GM13976 (cell line): ENCODE results near the gene NDUFAF8.

Experiments
- DNase-seq: peaks from one replicate; pipeline ENCODE4 v3.0.0; 2012; ENCODE audit warnings: low spot score
- in situ Hi-C: fragments of 300-500 bp; cut with MboI; formaldehyde crosslinking; loops from one replicate; pipeline ENCODE4 v1.12.0; 2022; ENCODE audit warnings: low sequenced_read_pairs, mixed read lengths, inconsistent platforms; ENCODE audit not compliant: unreplicated experiment
- TF ChIP-seq, protein P1 (sequence below): IDR thresholded peaks from 2 replicates; pipeline ENCODE4 v1.5.1; 2012; ENCODE audit warnings: borderline replicate concordance, mild to moderate bottlenecking; ENCODE audit not compliant: insufficient read depth; ENCODE audit errors: extremely low read depth, missing control alignments, control extremely low read depth

NDUFAF8 gene

DNA sequence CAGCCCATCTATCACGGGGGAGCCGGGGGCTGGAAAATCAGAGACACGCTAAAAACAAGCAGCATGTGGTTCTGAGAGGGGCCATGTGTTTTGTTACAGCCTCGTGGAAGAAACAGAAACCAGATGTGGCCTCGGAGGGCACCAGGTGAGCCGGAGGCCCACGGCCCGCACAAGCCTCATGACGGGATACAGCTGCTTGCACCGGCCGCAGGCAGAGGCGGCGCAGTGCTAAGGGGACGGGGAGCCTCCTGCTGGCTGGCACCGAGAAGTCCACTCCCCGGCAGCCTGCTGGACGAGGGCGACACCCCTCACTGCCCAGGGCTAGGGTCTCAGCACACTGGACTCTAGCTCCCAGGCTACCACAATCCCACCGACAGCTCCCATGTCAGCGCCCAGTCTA, 19.2 kb downstream of the NDUFAF8 start:
- TF ChIP-seq, protein P1, sequence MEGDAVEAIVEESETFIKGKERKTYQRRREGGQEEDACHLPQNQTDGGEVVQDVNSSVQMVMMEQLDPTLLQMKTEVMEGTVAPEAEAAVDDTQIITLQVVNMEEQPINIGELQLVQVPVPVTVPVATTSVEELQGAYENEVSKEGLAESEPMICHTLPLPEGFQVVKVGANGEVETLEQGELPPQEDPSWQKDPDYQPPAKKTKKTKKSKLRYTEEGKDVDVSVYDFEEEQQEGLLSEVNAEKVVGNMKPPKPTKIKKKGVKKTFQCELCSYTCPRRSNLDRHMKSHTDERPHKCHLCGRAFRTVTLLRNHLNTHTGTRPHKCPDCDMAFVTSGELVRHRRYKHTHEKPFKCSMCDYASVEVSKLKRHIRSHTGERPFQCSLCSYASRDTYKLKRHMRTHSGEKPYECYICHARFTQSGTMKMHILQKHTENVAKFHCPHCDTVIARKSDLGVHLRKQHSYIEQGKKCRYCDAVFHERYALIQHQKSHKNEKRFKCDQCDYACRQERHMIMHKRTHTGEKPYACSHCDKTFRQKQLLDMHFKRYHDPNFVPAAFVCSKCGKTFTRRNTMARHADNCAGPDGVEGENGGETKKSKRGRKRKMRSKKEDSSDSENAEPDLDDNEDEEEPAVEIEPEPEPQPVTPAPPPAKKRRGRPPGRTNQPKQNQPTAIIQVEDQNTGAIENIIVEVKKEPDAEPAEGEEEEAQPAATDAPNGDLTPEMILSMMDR = no peak
- DNase-seq = no peak
- in situ Hi-C loops = loop anchor here (10.0 kb wide), 1 partner anchor 227 kb away; no protein-coding TSS in a partner anchor

DNA sequence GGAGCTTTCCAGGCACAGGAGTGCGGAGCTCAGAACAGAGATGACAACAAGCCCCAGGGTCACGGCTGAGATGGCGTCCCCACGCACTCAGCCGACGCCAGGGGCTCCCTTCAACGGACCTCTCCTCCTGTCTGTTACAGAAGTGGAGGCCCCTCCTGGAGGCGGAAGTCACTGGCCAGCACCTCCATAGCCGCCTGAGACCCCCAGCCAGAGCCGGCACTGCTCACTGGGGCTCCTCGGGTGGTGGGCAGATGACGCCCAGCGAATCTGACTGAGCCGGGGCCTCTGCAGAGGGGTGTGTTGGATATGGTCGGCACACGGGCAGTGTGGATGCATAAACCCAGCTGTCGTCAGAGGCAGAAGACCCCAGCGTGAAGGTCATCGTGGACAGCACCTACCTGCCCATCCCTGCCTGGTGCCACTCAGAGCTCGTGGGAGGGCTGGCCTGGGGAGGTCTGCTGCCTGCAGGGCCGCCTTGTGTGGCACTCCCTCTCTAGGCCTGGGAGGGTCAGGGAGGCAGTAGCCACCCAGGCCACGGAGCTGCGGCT, 20.0 kb downstream of the NDUFAF8 start:
- TF ChIP-seq, protein P1 = no peak
- no peak for DNase-seq
- in situ Hi-C loops = loop anchor here (10.0 kb wide), 1 partner anchor 226 kb away; no protein-coding TSS in a partner anchor

DNA sequence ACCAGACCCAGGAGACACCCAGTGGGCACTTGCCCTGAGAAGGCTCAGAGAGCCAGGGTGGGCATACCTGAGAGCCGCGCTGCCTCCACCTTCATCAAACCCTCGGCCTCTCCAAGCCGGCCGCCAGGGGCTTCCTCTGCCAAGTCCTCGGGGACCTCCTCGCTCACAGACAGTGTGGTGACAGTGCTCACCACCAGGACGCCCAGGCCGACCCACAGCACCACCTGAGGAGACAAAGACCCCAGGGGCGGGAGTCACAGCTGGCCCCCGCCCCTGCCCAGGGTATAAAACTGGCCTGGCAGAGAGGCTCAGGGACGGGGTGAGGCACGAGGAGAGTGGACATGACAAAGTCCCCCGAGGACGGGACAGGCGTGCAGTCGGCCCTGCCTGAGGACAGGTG, 21.1 kb downstream of the NDUFAF8 start:
- TF ChIP-seq, protein P1 = no peak

DNA sequence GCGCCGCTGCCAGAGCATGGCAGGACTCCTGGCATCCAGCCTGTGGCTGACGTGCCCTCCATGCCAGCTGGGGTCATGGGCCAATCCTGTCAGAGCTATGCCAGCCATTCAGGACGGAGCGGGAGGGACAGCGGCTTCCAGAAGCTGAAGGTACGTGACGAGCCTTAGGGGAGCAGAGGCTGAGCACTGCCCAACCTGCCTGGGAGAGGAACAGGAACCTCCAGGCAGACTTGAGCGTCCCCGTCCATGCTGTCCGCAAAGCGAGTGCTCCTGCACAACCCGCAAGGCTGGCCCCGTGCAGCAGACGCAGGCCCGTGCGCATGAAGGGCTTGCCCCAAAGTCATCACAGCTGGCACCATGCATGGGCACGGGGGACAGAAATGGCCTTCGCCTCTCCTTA, 21.5 kb downstream of the NDUFAF8 start:
- no peak for DNase-seq

More for the DNA sequence above, 21.1 kb downstream of the NDUFAF8 start:
- no peak for DNase-seq
- in situ Hi-C loops = no loop called here

DNA sequence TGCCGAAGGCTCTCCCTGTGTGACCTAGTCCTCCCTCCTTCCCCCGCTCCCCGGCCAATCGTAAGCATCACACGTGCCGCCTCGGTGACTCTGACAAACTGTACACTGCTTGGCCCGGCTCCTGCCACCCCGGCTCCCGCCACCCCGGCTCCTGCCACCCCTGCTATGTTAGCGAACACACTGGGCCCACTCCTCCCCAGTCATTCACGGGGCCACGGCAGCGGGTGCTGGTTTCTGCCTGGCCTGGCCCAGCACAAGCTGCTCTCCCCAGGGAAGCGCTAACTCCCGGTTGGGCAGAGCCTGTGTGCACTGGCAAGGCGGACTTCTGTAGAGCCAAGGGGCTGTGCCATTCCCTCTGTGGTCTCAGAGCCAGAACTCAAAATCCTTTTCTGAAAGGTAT, 22.0 kb downstream of the NDUFAF8 start:
- no peak for DNase-seq
- TF ChIP-seq, protein P1 = no peak
- in situ Hi-C loops = no loop called here

More for the DNA sequence above, 21.5 kb downstream of the NDUFAF8 start:
- TF ChIP-seq, protein P1 = no peak
- in situ Hi-C loops = no loop called here

DNA sequence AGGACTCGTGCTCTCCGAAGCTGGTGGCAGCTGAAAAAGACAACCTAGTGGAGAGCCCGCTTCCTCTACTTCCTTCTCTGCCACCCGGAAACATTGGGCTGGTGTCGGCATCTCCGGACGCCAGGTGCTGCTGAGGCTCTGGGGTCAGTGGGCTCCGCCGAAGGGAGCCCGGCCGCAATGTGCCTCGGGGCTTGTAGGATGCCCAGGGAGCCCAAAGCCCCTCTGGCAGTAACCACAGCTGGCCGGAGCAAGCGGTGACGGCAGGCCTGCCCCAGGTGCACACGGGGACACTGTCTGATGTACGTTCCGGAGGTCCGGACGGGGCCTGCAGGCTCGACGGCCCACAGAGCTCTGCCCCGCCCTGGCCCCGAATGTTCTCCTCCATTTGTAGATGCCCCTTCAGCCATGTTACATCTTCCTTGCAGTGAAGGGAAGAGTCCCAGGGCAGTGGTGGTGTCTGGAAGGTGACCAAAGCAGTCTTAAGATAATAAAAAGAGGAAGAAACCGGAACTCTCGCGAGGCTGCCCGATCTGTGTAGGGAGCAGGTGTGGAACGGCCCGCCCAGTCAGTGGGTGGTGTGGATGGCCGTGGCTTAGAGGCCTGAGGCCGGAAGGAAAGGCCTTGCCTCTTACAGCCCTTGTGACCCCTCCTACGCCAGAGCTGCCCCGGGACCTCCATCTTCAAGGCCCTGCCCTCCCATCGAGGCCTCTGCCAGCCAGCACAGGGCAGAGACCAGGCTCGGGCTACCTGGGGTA, 22.6 kb downstream of the NDUFAF8 start:
- in situ Hi-C loops = no loop called here
- no peak for DNase-seq
- TF ChIP-seq, protein P1 = no peak
